Measurements from ENCODE around the gene PSMD6. TPM values are rescaled to one million over a fixed set of nuclear protein-coding genes. Genes with fewer than 3 reads are reported as not detected.
A peak's percentile ranks its signal among the peaks of the same experiment; 100 is the strongest.

The PSMD6 gene
- total and polyA plus RNA-seq, 4 donors = 47.5 to 52.9 (median 52.4) TPM

DNA sequence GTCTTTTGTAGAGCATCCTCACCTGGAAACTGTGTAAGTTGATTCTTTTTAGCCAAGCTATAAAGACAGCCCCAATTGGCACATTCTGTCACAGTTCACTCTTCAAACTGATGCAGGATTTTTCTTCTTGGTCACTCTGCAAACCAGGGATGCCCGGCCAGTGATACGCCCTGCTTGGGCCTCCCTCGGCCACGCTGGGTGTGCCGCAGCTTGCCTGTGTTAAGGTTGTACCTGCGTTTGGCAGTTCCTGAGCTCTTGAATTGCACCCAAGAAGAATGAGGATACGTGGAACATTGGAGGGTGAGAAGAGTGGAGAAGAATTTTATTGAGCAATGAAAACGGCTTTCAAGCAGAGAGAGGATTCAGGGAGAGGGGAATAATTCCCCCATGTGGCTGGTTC is 49.9 kb downstream of the PSMD6 start:
- peaks cover 16 to 20% of the 10 kb centered on the region in 2 donors for H3K4me1 ChIP-seq (ENCODE audit: control insufficient read depth in 1 of 2, insufficient read depth in 2 of 2, low read length in 2 of 2)
- intact Hi-C loops (cut with DNase I) = no loop called here
- no peak overlapping the region for H3K4me3 ChIP-seq (ENCODE audit: low read length in 2 of 2)
- ATAC-seq (ENCODE audit: low FRiP score) (no peak), DNase-seq (no peak)
- 96 to 98% methylated on average over 8 of the region's 8 CpGs for WGBS, 2 donors
- H3K9me3 ChIP-seq (ENCODE audit: control insufficient read depth, low read length) = no peaks in the 10 kb centered on the region
- H3K27me3 ChIP-seq (ENCODE audit: control insufficient read depth in 1 of 2, insufficient read depth in 2 of 2, low read length in 1 of 2) = no peaks in the 10 kb centered on the region
- H3K36me3 ChIP-seq (ENCODE audit: control insufficient read depth in 1 of 2, insufficient read depth in 2 of 2, low read length in 1 of 2) = peaks cover 0 to 1% of the 10 kb centered on the region in 2 donors
- H3K27ac ChIP-seq (ENCODE audit: low read depth in 1 of 2, low read length in 2 of 2) = no peak overlapping the region

DNA sequence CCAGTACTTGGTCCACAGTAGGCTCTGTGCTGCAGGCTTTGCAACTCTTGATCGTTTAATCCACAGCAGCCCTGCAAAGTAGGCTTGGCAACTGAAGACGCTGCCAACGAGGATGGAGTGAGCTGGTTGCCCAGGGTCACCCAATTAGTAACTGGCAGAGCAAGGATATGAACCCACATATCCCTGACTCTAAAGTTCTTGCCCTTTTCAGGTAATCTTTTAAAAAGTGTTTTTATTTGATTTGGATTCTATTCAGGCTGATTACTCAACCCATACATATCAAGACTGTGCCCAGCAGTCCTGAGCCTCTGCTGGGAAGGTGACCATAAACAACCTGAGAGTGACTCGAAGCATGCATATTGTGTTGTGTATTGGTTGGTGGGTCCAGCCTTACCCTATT is 50.3 kb downstream of the PSMD6 start:
- H3K4me3 ChIP-seq (ENCODE audit: low read length in 2 of 2) = no peak overlapping the region
- 50 to 61% methylated on average over 4 of the region's 4 CpGs for WGBS, 2 donors
- peaks cover 0 to 1% of the 10 kb centered on the region in 2 donors for H3K36me3 ChIP-seq (ENCODE audit: control insufficient read depth in 1 of 2, insufficient read depth in 2 of 2, low read length in 1 of 2)
- H3K4me1 ChIP-seq (ENCODE audit: control insufficient read depth in 1 of 2, insufficient read depth in 2 of 2, low read length in 2 of 2) = peaks cover 16 to 20% of the 10 kb centered on the region in 2 donors
- intact Hi-C loops (cut with DNase I) = no loop called here
- H3K27me3 ChIP-seq (ENCODE audit: control insufficient read depth in 1 of 2, insufficient read depth in 2 of 2, low read length in 1 of 2) = no peaks in the 10 kb centered on the region
- no peak for DNase-seq
- H3K27ac ChIP-seq (ENCODE audit: low read depth in 1 of 2, low read length in 2 of 2) = no peak overlapping the region
- no peaks in the 10 kb centered on the region for H3K9me3 ChIP-seq (ENCODE audit: control insufficient read depth, low read length)
- no peak for ATAC-seq (ENCODE audit: low FRiP score)

DNA sequence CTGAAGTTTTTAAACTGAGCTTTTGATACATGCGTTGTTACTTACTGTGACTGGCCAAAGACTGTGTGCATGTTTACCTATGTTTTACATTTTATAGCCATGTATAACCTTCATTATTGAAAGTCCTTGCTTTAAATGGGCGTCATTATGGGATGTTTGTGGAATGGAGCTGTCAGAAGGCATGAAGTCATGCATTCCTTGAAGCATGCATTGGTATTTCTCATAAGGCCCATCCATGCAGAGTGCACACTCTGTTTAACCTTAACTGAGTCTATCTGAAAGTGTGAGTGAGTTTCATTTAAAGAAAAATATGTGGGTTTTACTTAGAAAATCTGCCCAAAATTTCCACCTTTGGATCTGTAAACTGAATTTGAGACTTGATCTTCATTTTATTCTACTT is 51.1 kb downstream of the PSMD6 start:
- peaks cover 0 to 1% of the 10 kb centered on the region in 2 donors for H3K36me3 ChIP-seq (ENCODE audit: control insufficient read depth in 1 of 2, insufficient read depth in 2 of 2, low read length in 1 of 2)
- no peak for DNase-seq
- intact Hi-C loops (cut with DNase I) = no loop called here
- H3K9me3 ChIP-seq (ENCODE audit: control insufficient read depth, low read length) = no peaks in the 10 kb centered on the region
- H3K27ac ChIP-seq (ENCODE audit: low read depth in 1 of 2, low read length in 2 of 2) = no peak overlapping the region
- H3K27me3 ChIP-seq (ENCODE audit: control insufficient read depth in 1 of 2, insufficient read depth in 2 of 2, low read length in 1 of 2) = no peaks in the 10 kb centered on the region
- peaks cover 16 to 20% of the 10 kb centered on the region in 2 donors for H3K4me1 ChIP-seq (ENCODE audit: control insufficient read depth in 1 of 2, insufficient read depth in 2 of 2, low read length in 2 of 2)
- ATAC-seq (ENCODE audit: low FRiP score) = no peak
- no peak overlapping the region for H3K4me3 ChIP-seq (ENCODE audit: low read length in 2 of 2)
- WGBS, 2 donors = 54% methylated on average over 2 of the region's 2 CpGs

DNA sequence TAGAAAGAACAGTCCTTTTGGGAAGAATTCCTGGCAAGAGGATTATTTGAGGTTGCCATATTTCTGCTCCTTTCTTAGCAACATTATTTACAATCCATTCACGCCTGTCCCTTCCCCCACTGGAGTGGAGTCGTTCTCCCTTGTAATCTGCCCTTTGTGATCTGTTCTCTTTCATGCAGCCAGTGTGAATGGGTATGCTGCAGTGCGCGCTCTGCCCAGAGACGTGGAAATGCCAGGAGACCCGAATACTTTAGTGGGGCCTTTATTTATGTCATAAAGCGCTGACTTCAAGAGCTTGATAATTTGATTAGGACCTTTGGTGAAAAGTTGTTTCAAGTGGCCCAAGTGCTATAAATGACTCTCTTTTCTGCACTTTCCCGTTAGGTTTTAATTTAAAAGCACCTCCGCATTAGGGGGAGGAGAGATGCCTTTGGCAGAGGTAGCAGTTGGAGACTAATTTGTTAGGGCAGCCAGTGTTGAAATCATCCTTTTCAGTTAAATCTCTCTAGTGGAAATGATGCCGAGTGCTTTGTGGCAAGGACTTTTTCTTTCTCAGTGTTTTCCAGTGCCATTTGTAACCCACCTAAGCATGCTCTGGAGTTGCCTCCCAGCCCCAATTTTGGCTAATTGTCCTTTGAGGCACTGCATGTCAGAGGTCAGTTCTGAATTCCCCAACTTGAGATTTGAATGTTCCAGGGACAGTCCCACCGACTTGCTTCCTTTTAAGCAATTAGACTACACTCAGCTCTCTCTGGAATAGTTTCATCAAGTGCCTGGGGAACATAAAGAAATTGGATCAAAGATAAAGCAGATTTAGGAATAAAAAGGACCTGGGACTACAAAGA is 52.4 kb downstream of the PSMD6 start:
- peaks cover 0 to 1% of the 10 kb centered on the region in 2 donors for H3K36me3 ChIP-seq (ENCODE audit: control insufficient read depth in 1 of 2, insufficient read depth in 2 of 2, low read length in 1 of 2)
- DNase-seq (no peak), ATAC-seq (ENCODE audit: low FRiP score) (no peak)
- WGBS, 2 donors = 28 to 34% methylated on average over 11 of the region's 11 CpGs
- intact Hi-C loops (cut with DNase I) = no loop called here
- H3K9me3 ChIP-seq (ENCODE audit: control insufficient read depth, low read length) = no peaks in the 10 kb centered on the region
- no peaks in the 10 kb centered on the region for H3K27me3 ChIP-seq (ENCODE audit: control insufficient read depth in 1 of 2, insufficient read depth in 2 of 2, low read length in 1 of 2)
- no peak overlapping the region for H3K4me3 ChIP-seq (ENCODE audit: low read length in 2 of 2)
- peaks cover 12 to 16% of the 10 kb centered on the region in 2 donors for H3K4me1 ChIP-seq (ENCODE audit: control insufficient read depth in 1 of 2, insufficient read depth in 2 of 2, low read length in 2 of 2)
- H3K27ac ChIP-seq (ENCODE audit: low read depth in 1 of 2, low read length in 2 of 2) = peak overlapping the region in 1 of 2 donors; percentile 63

DNA sequence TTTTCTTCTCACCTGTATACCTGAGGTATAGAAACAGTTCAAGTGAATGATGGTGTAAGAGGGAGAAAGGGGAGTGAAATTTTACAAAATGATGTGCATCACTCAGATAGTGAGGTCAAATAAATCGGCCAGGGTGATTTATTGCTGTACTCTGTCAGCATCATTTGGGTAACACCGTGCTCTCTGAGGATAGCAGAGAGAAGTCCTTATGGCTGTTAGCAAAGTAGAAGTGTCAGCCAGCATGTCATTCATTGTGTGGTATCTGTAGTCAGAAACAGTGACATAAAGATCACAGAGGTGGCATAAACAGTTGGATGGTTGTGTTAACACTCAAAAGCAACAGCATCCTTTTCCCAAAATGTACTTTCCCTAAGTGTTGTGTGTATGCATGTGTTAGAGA is 53.4 kb downstream of the PSMD6 start:
- intact Hi-C loops (cut with DNase I) = no loop called here
- no peak overlapping the region for H3K27ac ChIP-seq (ENCODE audit: low read depth in 1 of 2, low read length in 2 of 2)
- DNase-seq (no peak), ATAC-seq (ENCODE audit: low FRiP score) (no peak)
- 44 to 47% methylated on average over 2 of the region's 2 CpGs for WGBS, 2 donors
- no peaks in the 10 kb centered on the region for H3K27me3 ChIP-seq (ENCODE audit: control insufficient read depth in 1 of 2, insufficient read depth in 2 of 2, low read length in 1 of 2)
- H3K9me3 ChIP-seq (ENCODE audit: control insufficient read depth, low read length) = no peaks in the 10 kb centered on the region
- H3K36me3 ChIP-seq (ENCODE audit: control insufficient read depth in 1 of 2, insufficient read depth in 2 of 2, low read length in 1 of 2) = peaks cover 0 to 1% of the 10 kb centered on the region in 2 donors
- peaks cover 10 to 20% of the 10 kb centered on the region in 2 donors for H3K4me1 ChIP-seq (ENCODE audit: control insufficient read depth in 1 of 2, insufficient read depth in 2 of 2, low read length in 2 of 2)
- no peak overlapping the region for H3K4me3 ChIP-seq (ENCODE audit: low read length in 2 of 2)

DNA sequence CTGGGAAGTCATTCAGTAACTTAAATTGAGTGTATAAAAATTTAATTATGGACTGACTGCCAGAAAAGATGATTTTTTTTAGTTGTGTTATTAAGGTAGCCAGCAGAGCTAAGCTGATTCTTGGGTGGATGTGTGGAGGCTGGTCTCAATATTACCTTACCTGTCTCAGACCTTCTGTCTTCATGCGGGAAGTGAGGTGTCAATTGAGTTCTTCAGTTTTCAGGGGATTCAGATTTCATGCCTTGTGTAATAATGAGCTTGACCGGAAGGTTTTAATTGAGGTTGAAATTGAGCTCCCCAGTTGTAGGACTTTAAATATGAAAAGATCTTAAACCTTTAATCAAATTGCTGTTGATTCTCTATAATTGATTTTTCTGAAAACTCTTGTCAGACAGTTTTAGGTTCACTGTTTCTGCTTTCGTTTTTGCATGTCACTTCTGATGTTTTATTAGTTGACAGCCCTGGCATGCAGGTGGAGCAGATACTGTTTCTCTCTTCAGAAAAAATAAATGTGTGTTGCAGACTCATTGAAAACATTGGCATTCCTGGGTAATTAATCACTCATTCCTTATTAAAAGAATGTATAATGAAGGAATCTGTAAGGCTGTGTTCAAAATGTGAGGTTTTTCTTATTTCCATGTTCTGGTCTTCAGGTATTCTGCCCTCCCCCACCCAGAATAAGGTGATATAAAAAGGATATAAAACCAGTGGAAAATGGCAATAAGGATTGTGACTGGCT is 54.5 kb downstream of the PSMD6 start:
- intact Hi-C loops (cut with DNase I) = no loop called here
- no peak overlapping the region for H3K4me3 ChIP-seq (ENCODE audit: low read length in 2 of 2)
- no peak for ATAC-seq (ENCODE audit: low FRiP score)
- no peaks in the 10 kb centered on the region for H3K27me3 ChIP-seq (ENCODE audit: control insufficient read depth in 1 of 2, insufficient read depth in 2 of 2, low read length in 1 of 2)
- 63 to 65% methylated on average over 3 of the region's 3 CpGs for WGBS, 2 donors
- no peaks in the 10 kb centered on the region for H3K9me3 ChIP-seq (ENCODE audit: control insufficient read depth, low read length)
- no peaks in the 10 kb centered on the region for H3K36me3 ChIP-seq (ENCODE audit: control insufficient read depth in 1 of 2, insufficient read depth in 2 of 2, low read length in 1 of 2)
- DNase-seq = no peak
- H3K4me1 ChIP-seq (ENCODE audit: control insufficient read depth in 1 of 2, insufficient read depth in 2 of 2, low read length in 2 of 2) = peaks cover 11 to 22% of the 10 kb centered on the region in 2 donors
- no peak overlapping the region for H3K27ac ChIP-seq (ENCODE audit: low read depth in 1 of 2, low read length in 2 of 2)

DNA sequence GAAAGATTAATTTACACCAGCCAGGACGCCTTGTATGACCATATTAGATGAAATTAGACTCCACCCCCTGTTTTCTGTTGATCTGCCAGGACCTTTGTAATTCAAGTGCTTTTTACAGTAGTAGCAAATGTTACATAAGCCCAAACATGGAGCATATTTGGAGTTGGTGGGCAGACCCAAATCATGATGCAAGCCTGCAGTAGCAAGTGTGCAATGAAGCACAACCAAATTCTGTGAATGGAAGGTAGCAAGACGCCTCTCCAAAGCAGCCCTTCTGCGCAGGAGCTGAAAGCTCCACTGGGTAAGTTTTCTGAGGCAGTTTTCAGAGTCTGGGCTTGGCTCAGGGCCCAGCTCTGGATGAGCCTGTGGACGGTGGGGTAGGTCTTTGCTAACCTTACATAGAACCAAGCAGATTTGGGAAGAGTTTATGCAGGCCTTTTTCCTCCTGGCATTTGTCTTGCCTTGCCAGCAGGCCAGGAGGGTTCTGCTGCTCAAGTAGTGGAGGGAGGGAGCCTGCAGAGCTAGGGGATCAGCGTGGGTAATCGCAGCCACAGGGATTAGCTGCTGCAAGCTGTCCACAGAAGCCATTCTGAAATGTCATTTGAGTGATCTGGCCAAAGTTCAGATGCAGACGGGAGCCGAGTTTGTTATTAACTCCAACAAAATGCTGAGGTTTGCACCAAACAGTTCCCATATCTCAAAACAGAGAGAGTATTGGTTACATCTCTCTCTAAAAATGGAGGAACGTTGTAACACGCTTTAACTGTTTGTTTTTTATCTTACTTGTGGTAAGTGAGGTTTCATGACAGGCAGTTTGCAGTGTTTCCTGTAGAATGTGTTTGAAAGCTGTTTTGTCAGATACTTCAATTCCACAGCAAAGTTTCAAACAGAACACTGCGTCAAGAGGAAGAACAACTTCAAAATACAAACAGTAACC is 55.4 kb downstream of the PSMD6 start:
- Histone ChIP-seq H3K27me3 (ENCODE audit: control insufficient read depth in 1 of 2, insufficient read depth in 2 of 2, low read length in 1 of 2) (no peaks in the 10 kb centered on the region), H3K36me3 (ENCODE audit: control insufficient read depth in 1 of 2, insufficient read depth in 2 of 2, low read length in 1 of 2) (no peaks in the 10 kb centered on the region), H3K9me3 (ENCODE audit: control insufficient read depth, low read length) (no peaks in the 10 kb centered on the region), H3K27ac (ENCODE audit: low read depth in 1 of 2, low read length in 2 of 2) (peak overlapping the region in 1 of 2 donors; percentile 67), H3K4me3 (ENCODE audit: low read length in 2 of 2) (peak overlapping the region in 1 of 2 donors; percentile 18), H3K4me1 (ENCODE audit: control insufficient read depth in 1 of 2, insufficient read depth in 2 of 2, low read length in 2 of 2) (peaks cover 11 to 22% of the 10 kb centered on the region in 2 donors)
- DNase-seq (no peak), ATAC-seq (ENCODE audit: low FRiP score) (peak; percentile 67)
- intact Hi-C loops (cut with DNase I) = no loop called here
- 9 to 15% methylated on average over 11 of the region's 11 CpGs for WGBS, 2 donors

DNA sequence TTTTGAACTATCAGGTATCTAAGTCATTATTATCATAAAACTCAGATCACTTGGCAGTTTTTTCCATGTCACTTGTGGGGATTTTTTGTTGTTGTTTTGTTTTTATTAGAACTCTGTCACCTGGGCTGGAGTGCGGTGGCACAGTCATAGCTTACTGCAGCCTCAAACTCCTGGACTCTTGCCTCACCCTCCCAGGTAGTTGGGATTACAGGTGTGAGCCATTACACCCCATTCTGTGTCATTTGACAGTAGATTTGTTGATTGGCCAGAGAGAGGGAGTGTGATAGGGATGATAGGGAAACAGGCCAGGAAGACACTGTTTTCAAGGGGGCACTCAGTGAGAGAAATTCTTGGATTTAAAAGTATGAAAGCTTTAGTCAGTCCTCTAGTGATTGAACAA is 56.4 kb downstream of the PSMD6 start:
- no peaks in the 10 kb centered on the region for H3K27me3 ChIP-seq (ENCODE audit: control insufficient read depth in 1 of 2, insufficient read depth in 2 of 2, low read length in 1 of 2)
- DNase-seq (no peak), ATAC-seq (ENCODE audit: low FRiP score) (no peak)
- intact Hi-C loops (cut with DNase I) = no loop called here
- H3K4me1 ChIP-seq (ENCODE audit: control insufficient read depth in 1 of 2, insufficient read depth in 2 of 2, low read length in 2 of 2) = peaks cover 10 to 22% of the 10 kb centered on the region in 2 donors
- H3K36me3 ChIP-seq (ENCODE audit: control insufficient read depth in 1 of 2, insufficient read depth in 2 of 2, low read length in 1 of 2) = no peaks in the 10 kb centered on the region
- WGBS, 2 donors = 99 to 100% methylated on average over 1 of the region's 1 CpG
- H3K9me3 ChIP-seq (ENCODE audit: control insufficient read depth, low read length) = no peaks in the 10 kb centered on the region
- no peak overlapping the region for H3K27ac ChIP-seq (ENCODE audit: low read depth in 1 of 2, low read length in 2 of 2)
- no peak overlapping the region for H3K4me3 ChIP-seq (ENCODE audit: low read length in 2 of 2)
